ENCODE data around the gene PRXL2C. TPM values are rescaled to one million over a fixed set of nuclear protein-coding genes. Genes with fewer than 3 reads are reported as not detected.

Gene PRXL2C
- total and polyA plus RNA-seq, 2 of the 8 experiments (the other 6 are each of a cell fraction or from before 2014, with no cell fraction given), result 2.8 to 7.3 TPM

- TF ChIP-seq CREB1 (IDR thresholded peaks at IDR 0.05) (no peak), CTCF (IDR thresholded peaks at IDR 0.05; ENCODE audit: control extremely low read depth in 1 of 3, insufficient read depth in 1 of 3, low read depth in 1 of 3, low read length in 3 of 3) (no peak), ASH2L (IDR thresholded peaks at IDR 0.05; ENCODE audit: low read length) (no peak), SRF (IDR thresholded peaks at IDR 0.05; ENCODE audit: low read depth, low read length) (no peak), HDAC2 (IDR thresholded peaks at IDR 0.05; ENCODE audit: borderline replicate concordance in 1 of 2, low read depth in 2 of 2, low read length in 2 of 2) (no peak)
Measured at GRCh38 chr9:96688745-96689464, 33.8 kb upstream of the PRXL2C start (continued).
